Measurements from ENCODE around the gene RAB39A.
"Not testable (repeated sequence)": the region's sequence is repeated elsewhere in the genome, so short reads cannot be mapped to it uniquely, and the experiment has no call there.

RAB39A gene

GRCh38 chr11:107928046-107928766 lies at the start of gene RAB39A:
TSS of gene RAB39A (plus strand) at chr11:107928448. CDS start at chr11:107928569, 121 bp downstream.
- Histone ChIP-seq H3K4me1 (ENCODE audit: control insufficient read depth, insufficient read depth, low read length, unreplicated experiment) (no peaks in the 10 kb centered on the region), H3K79me2 (ENCODE audit: control insufficient read depth, insufficient read depth, low read length, unreplicated experiment) (no peaks in the 10 kb centered on the region), H2AFZ (ENCODE audit: low read length, unreplicated experiment) (no peak within 1 kb of the TSS), H3K4me3 (ENCODE audit: low read depth, low read length) (peak within 1 kb of the TSS; percentile 73), H3K36me3 (ENCODE audit: insufficient read depth, low read length) (no peaks in the 10 kb centered on the region), H3K27me3 (ENCODE audit: insufficient read depth, low read length) (peaks cover 66% of the 10 kb centered on the region), H3K27ac (ENCODE audit: low read depth, low read length) (no peak within 1 kb of the TSS)

- H2AFZ ChIP-seq (ENCODE audit: low read length, unreplicated experiment); H3K36me3 ChIP-seq (ENCODE audit: insufficient read depth, low read length); H3K27me3 ChIP-seq (ENCODE audit: insufficient read depth, low read length); H3K4me1 ChIP-seq (ENCODE audit: control insufficient read depth, insufficient read depth, low read length, unreplicated experiment); H3K4me3 ChIP-seq (ENCODE audit: low read depth, low read length); H3K27ac ChIP-seq (ENCODE audit: low read depth, low read length); H3K79me2 ChIP-seq (ENCODE audit: control insufficient read depth, insufficient read depth, low read length, unreplicated experiment): not testable (repeated sequence)
These were observed 46.8 kb upstream of the RAB39A start for GRCh38 chr11:107881471-107881870.

- Histone ChIP-seq H3K27ac (ENCODE audit: low read depth, low read length) (no peak overlapping the region), H3K79me2 (ENCODE audit: control insufficient read depth, insufficient read depth, low read length, unreplicated experiment) (no peaks in the 10 kb centered on the region), H3K4me1 (ENCODE audit: control insufficient read depth, insufficient read depth, low read length, unreplicated experiment) (no peaks in the 10 kb centered on the region), H3K4me3 (ENCODE audit: low read depth, low read length) (no peak overlapping the region), H3K27me3 (ENCODE audit: insufficient read depth, low read length) (no peaks in the 10 kb centered on the region), H2AFZ (ENCODE audit: low read length, unreplicated experiment) (no peak overlapping the region), H3K36me3 (ENCODE audit: insufficient read depth, low read length) (no peaks in the 10 kb centered on the region)
These were observed 46.0 kb upstream of the RAB39A start for GRCh38 chr11:107882095-107882820.

GRCh38 chr11:107898270-107898669 lies 30.0 kb upstream of the RAB39A start:
- Histone ChIP-seq H3K4me3 (ENCODE audit: low read depth, low read length) (no peak overlapping the region), H2AFZ (ENCODE audit: low read length, unreplicated experiment) (no peak overlapping the region), H3K79me2 (ENCODE audit: control insufficient read depth, insufficient read depth, low read length, unreplicated experiment) (no peaks in the 10 kb centered on the region), H3K36me3 (ENCODE audit: insufficient read depth, low read length) (no peaks in the 10 kb centered on the region), H3K27me3 (ENCODE audit: insufficient read depth, low read length) (peaks cover 14% of the 10 kb centered on the region), H3K27ac (ENCODE audit: low read depth, low read length) (no peak overlapping the region), H3K4me1 (ENCODE audit: control insufficient read depth, insufficient read depth, low read length, unreplicated experiment) (no peaks in the 10 kb centered on the region)

- no peaks in the 10 kb centered on the region for H3K36me3 ChIP-seq (ENCODE audit: insufficient read depth, low read length)
- no peaks in the 10 kb centered on the region for H3K4me1 ChIP-seq (ENCODE audit: control insufficient read depth, insufficient read depth, low read length, unreplicated experiment)
- H3K27ac ChIP-seq (ENCODE audit: low read depth, low read length): no peak overlapping the region
- H3K79me2 ChIP-seq (ENCODE audit: control insufficient read depth, insufficient read depth, low read length, unreplicated experiment): no peaks in the 10 kb centered on the region
- H2AFZ ChIP-seq (ENCODE audit: low read length, unreplicated experiment): no peak overlapping the region
- no peak overlapping the region for H3K4me3 ChIP-seq (ENCODE audit: low read depth, low read length)
- H3K27me3 ChIP-seq (ENCODE audit: insufficient read depth, low read length): peaks cover 32% of the 10 kb centered on the region
These were observed 20.0 kb upstream of the RAB39A start for GRCh38 chr11:107908211-107908610.

- not testable (repeated sequence) for H3K27ac ChIP-seq (ENCODE audit: low read depth, low read length); H3K4me1 ChIP-seq (ENCODE audit: control insufficient read depth, insufficient read depth, low read length, unreplicated experiment); H2AFZ ChIP-seq (ENCODE audit: low read length, unreplicated experiment); H3K79me2 ChIP-seq (ENCODE audit: control insufficient read depth, insufficient read depth, low read length, unreplicated experiment); H3K36me3 ChIP-seq (ENCODE audit: insufficient read depth, low read length); H3K4me3 ChIP-seq (ENCODE audit: low read depth, low read length)
- peaks cover 38% of the 10 kb centered on the region for H3K27me3 ChIP-seq (ENCODE audit: insufficient read depth, low read length)
These were observed 15.8 kb upstream of the RAB39A start for GRCh38 chr11:107912415-107912814.

GRCh38 chr11:107915229-107915628 lies 13.0 kb upstream of the RAB39A start:
- H2AFZ ChIP-seq (ENCODE audit: low read length, unreplicated experiment): no peak overlapping the region
- no peaks in the 10 kb centered on the region for H3K4me1 ChIP-seq (ENCODE audit: control insufficient read depth, insufficient read depth, low read length, unreplicated experiment)
- no peaks in the 10 kb centered on the region for H3K79me2 ChIP-seq (ENCODE audit: control insufficient read depth, insufficient read depth, low read length, unreplicated experiment)
- no peaks in the 10 kb centered on the region for H3K36me3 ChIP-seq (ENCODE audit: insufficient read depth, low read length)
- no peak overlapping the region for H3K4me3 ChIP-seq (ENCODE audit: low read depth, low read length)
- H3K27ac ChIP-seq (ENCODE audit: low read depth, low read length): no peak overlapping the region
- H3K27me3 ChIP-seq (ENCODE audit: insufficient read depth, low read length): peaks cover 38% of the 10 kb centered on the region; the same call in 1 of the 2 replicates

GRCh38 chr11:107916671-107917241 lies 11.5 kb upstream of the RAB39A start:
- H3K27ac ChIP-seq (ENCODE audit: low read depth, low read length): no peak overlapping the region
- no peak overlapping the region for H2AFZ ChIP-seq (ENCODE audit: low read length, unreplicated experiment)
- no peaks in the 10 kb centered on the region for H3K4me1 ChIP-seq (ENCODE audit: control insufficient read depth, insufficient read depth, low read length, unreplicated experiment)
- peaks cover 41% of the 10 kb centered on the region for H3K27me3 ChIP-seq (ENCODE audit: insufficient read depth, low read length)
- H3K4me3 ChIP-seq (ENCODE audit: low read depth, low read length): no peak overlapping the region
- H3K79me2 ChIP-seq (ENCODE audit: control insufficient read depth, insufficient read depth, low read length, unreplicated experiment): no peaks in the 10 kb centered on the region
- no peaks in the 10 kb centered on the region for H3K36me3 ChIP-seq (ENCODE audit: insufficient read depth, low read length)

GRCh38 chr11:107921997-107922396 lies 6.3 kb upstream of the RAB39A start:
- Histone ChIP-seq H3K4me3 (ENCODE audit: low read depth, low read length) (no peak overlapping the region), H3K79me2 (ENCODE audit: control insufficient read depth, insufficient read depth, low read length, unreplicated experiment) (no peaks in the 10 kb centered on the region), H2AFZ (ENCODE audit: low read length, unreplicated experiment) (no peak overlapping the region)

GRCh38 chr11:107923519-107923918 lies 4.7 kb upstream of the RAB39A start:
- H3K4me1 ChIP-seq (ENCODE audit: control insufficient read depth, insufficient read depth, low read length, unreplicated experiment); H3K79me2 ChIP-seq (ENCODE audit: control insufficient read depth, insufficient read depth, low read length, unreplicated experiment); H3K4me3 ChIP-seq (ENCODE audit: low read depth, low read length); H3K36me3 ChIP-seq (ENCODE audit: insufficient read depth, low read length); H2AFZ ChIP-seq (ENCODE audit: low read length, unreplicated experiment); H3K27ac ChIP-seq (ENCODE audit: low read depth, low read length): not testable (repeated sequence)
- peaks cover 62% of the 10 kb centered on the region for H3K27me3 ChIP-seq (ENCODE audit: insufficient read depth, low read length)

More at GRCh38 chr11:107921997-107922396, 6.3 kb upstream of the RAB39A start:
- H3K36me3 ChIP-seq (ENCODE audit: insufficient read depth, low read length): no peaks in the 10 kb centered on the region
- H3K4me1 ChIP-seq (ENCODE audit: control insufficient read depth, insufficient read depth, low read length, unreplicated experiment): no peaks in the 10 kb centered on the region
- no peak overlapping the region for H3K27ac ChIP-seq (ENCODE audit: low read depth, low read length)
- H3K27me3 ChIP-seq (ENCODE audit: insufficient read depth, low read length): peaks cover 53% of the 10 kb centered on the region

- Histone ChIP-seq H2AFZ (ENCODE audit: low read length, unreplicated experiment) (no peak overlapping the region), H3K27me3 (ENCODE audit: insufficient read depth, low read length) (peaks cover 62% of the 10 kb centered on the region), H3K4me3 (ENCODE audit: low read depth, low read length) (no peak overlapping the region), H3K79me2 (ENCODE audit: control insufficient read depth, insufficient read depth, low read length, unreplicated experiment) (no peaks in the 10 kb centered on the region), H3K27ac (ENCODE audit: low read depth, low read length) (no peak overlapping the region), H3K36me3 (ENCODE audit: insufficient read depth, low read length) (no peaks in the 10 kb centered on the region), H3K4me1 (ENCODE audit: control insufficient read depth, insufficient read depth, low read length, unreplicated experiment) (no peaks in the 10 kb centered on the region)
These were observed 3.9 kb upstream of the RAB39A start for GRCh38 chr11:107924306-107924705.
